GM19351 (cell line): ENCODE data around the gene XPNPEP2.

ENCODE experiments used
- ATAC-seq: cut with Tn5 transposase; IDR thresholded peaks from one replicate; pipeline ENCODE4 v1.9.1; 2021; ENCODE audit warnings: mild to moderate bottlenecking, moderate library complexity; ENCODE audit not compliant: unreplicated experiment

Gene XPNPEP2

DNA sequence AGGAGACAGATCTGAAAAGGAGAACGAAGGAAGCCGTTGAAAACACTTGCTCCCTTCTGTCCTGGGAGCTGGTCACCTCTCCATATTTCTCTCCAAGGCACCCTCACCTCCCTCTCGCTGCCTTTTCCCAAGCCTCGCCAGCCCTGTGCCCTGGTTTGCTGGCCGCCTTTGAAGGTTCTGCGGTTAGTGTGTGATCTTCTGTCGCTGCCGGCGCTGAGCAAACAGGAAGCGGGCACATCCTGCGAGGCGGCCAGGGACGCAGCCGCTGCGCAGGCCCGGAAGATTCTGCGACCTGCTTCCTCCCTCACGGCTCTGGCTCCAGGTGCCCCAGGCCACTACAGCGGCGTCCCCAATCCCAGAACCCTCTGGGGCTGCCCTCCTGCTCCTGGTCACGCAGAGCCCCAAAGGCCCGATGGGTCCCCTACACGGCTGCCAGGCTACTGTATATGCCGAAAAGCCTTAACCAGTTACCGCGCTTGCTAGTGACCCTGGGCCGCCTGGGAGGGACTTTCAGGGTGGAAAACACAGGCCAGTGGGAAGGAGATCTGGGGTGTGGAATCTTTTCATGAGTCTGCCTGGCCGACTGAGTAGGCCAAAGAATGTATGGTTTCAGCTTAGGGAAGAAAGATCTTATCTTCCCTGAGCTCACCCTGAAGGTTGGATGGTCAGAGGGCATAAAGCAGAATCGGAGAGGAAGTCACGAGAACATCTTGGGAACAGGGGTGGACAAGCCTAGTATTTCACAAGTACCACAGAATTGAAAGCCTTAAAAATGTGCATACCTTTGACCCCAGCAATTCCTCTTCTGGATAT is 38.6 kb downstream of the XPNPEP2 start:
- peak; percentile 15 for ATAC-seq

DNA sequence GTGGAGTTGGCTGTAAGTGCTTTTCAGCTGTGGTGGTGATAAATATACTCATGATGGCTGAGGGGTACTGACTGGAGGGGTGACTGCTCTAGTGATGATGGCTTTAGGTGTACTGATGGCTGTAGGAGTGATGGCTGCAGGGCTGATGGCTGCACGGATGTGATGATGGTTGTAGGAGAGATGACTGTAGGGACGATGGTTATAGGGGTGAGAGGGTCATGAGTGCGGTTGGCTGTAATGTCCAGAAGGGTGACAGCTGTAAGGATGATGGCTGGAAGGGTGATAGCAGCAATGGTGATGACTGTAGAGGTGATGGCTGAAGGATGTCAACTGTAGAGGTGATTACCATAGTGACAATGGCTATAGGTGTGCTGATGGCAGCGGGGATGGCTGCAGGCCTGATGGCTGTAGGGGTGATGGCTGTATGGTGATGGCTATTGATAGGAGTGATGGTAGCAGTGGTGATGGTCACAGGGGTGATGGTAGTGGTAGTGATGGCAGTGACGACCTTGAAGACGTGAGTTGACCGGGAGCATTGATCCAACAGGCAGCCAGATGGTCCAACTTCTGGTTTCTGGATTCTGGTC is 40.4 kb downstream of the XPNPEP2 start:
- no peak for ATAC-seq

DNA sequence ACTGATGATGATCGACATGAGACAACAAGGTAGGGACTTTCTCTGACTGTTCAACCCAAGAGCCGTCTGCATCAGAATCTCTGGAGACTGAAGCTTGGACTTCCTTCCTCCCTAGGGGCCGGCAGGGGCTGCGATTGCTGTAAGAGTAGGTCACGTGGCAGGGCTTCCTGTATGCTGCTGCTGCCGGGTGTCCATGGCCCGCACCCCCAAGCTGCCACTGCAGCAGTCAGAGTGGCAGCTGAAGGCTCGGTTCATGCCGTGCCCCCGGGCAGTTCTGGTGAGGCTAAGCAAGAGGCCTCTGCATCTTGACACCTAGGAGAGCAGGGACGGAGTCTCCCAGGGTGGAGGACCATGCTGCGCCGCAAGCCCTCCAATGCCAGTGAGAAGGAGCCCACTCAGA is 41.0 kb downstream of the XPNPEP2 start, which contains the start of gene SASH3:
Gene SASH3, plus strand, starts transcription at position 203 of the 400 bp plus-strand sequence. Its CDS starts 149 bp downstream, at position 352.
- ATAC-seq: peak; percentile 32

DNA sequence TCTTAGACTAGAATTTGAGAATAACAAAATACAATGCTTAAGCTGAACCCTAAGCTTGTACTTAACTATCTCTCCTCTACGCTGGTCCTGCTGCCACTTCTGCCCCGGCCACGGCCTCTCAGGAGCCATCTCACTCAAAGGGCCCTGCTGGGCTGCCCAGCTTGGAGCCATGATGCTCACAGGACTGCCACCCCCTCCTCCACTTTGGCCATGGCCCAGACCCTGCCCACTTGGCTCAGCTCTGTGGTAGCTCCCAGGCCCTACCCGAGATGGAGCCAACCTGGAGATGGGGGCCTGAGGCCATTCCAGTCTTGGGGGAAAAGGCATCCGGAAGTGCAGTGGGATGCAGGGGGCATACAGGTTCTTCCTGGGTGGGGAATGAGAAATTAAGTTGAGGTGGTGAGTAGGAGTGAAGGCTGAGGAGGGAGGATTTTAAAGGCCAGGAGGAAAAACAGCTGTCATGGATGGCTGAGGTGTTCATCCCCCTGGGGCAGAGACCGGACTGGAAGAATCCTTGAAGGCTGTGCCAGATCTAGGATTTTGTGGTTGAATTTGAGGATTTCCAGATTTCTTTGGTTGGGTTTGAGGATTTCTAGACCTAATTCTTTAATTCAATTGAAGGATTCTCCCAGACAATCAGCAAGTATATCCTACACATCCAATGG is 41.8 kb downstream of the XPNPEP2 start:
- ATAC-seq: no peak

DNA sequence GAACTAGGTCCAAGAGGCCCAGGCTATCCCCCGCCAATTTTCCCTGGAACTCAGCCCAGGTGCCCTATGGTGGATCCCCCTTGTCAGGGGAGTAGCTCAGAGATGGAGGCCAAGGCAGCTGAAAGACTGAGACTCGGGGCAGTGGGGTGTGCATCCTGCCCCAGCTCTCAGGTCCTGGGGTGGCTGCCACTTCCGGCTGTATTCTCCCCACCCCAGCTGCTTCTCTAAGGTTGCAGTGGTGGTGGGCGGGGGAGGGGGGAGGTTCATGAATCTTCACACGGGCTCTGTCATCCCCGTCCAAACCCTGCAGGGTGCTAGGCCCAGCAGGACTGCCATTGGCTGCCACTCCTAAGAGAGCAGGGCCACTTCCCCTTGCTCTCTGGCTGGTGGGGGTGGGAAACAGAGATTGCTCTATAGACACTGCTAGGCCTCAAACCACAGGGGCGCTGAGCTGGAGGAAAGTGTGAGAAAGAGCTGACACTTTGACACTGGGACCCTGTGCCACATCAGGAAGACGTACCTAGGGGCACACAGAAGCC is 42.4 kb downstream of the XPNPEP2 start:
- ATAC-seq: peak; percentile 61

GRCh38 chrX:129781680-129782495 is 43.1 kb downstream of the XPNPEP2 start:
- no peak for ATAC-seq

DNA sequence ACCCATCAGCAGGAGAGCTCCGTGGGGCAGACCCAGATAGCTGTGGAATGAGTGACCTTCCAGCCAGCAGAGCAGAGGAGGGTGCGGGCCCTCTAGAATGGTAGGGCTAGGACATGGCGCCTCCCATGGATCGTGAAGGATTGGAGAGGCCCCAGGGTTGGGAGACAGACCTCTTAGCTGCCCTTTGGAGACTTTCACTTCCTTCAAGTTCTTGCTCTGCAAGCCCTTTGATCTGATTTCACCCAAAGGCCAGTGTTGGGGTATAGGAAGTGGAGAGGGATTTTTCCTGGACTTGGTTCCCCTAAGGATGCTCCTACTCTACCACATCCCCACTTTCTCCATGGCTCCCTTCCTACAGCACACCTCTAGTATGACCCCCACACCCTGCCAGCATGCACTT is 43.9 kb downstream of the XPNPEP2 start:
- no peak for ATAC-seq

DNA sequence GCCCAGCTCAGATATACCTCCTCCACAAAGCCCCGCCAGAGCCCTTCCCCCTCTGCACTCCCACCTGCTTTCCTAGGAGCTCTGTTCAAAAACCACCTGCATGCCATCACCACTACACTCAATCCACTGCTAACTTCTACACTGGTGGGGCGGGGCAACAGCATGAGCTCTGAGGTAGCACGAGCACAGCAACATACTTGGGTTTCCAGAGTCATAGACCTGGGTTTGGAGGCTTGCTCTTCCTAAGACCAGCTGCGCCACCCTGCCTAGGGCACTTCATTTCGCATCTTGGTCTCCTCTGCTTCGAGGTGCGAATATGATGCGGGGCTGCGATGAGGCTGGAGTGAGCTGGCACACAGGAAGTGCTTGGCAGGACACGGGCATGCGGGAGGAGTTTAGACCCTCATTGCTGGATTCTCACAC is 44.5 kb downstream of the XPNPEP2 start:
- ATAC-seq: no peak

- ATAC-seq: no peak
Measured at GRCh38 chrX:129784371-129784770, 45.6 kb downstream of the XPNPEP2 start.

DNA sequence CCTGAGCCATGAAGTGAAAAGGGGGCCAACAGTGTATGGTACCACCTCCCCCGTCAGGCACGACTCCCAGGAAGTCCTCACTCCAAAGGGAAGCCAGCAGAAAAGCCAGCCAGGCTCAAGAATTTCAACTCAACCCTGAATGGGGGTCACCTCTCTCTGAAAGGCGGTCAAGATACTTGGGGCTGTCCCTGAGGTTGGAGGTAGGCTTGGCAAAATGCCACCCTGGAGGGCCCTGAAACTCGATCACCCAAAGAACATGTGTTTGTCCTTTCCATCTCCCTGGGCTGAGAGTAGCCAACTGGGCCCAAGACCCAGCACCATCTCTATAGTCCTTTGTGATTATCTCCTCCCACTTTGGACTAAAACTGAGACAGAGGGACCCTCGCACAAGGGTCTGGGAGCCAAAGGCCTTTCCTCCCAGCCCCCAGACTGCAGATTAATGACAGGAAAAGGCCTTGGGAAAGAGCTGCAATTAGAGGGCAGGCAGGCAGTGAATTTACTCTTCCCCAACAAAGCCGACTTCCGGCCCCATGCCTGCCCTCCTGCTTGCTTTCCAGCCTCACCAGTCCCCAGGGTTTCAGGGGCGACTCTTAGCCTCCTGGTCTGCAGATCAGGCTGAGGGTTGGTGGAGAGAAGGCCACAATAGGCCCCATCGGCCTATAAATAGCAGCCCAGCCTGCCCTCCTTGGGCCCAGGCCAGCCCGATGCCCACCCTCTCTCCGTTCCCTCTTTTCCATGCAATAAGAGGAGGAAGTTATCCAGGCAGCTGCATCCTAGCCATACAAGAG is 46.6 kb downstream of the XPNPEP2 start:
- no peak for ATAC-seq

GRCh38 chrX:129786210-129786651 is 47.5 kb downstream of the XPNPEP2 start:
- peak; percentile 84 for ATAC-seq

DNA sequence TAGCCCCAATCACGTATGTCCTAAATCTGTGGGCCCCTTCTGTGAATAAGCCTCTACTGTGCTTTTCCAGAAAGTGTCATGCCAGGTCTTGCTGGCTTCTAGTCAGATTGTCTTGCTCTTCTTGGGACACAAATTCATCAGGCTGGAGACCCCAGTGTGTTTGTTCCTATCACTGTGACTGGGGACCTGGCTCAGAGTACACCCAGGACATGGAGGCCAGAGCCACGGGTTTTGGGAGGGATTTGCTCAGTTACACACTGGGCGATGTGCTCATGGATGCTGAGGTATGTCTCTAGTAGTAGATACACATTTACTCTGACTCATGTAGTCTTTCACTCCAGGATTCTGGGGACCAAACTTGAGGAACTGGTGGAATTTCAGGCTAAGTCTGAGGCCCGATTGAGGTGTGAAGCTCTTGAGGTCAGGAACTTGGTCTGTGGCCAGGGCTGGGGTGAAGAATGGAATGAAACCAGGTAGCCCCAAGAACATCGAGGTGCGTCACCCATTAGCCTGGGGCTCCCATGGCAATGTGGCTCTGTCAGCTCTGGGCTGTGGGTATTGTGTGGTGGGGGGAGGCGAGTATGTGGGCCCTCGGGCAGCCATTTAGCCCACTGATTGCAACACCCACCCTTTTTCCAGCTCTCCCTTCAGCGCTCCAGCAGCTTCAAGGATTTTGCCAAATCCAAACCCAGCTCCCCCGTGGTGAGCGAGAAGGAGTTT is 48.7 kb downstream of the XPNPEP2 start:
- no peak for ATAC-seq

- ATAC-seq: no peak
Measured at GRCh38 chrX:129788527-129788926, 49.7 kb downstream of the XPNPEP2 start.

DNA sequence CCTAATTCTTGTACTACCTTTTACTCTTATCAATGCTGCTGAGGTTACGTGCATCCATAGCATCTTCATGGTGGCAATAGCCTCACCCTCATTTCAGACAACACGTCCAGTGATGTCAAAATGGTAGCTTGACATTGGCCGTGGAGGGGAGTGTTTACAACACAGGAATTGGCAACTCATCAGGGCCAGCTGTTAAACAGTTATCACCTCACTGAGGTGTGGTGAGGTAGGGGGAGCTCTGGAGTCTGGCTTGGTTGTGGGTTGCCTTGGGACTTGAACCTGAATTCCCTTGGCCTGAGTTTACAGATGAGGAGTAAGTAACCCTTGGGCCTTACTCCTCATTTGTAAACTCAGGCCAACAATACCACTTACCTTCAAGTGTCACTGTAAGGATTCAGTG is 51.4 kb downstream of the XPNPEP2 start:
- ATAC-seq: no peak

DNA sequence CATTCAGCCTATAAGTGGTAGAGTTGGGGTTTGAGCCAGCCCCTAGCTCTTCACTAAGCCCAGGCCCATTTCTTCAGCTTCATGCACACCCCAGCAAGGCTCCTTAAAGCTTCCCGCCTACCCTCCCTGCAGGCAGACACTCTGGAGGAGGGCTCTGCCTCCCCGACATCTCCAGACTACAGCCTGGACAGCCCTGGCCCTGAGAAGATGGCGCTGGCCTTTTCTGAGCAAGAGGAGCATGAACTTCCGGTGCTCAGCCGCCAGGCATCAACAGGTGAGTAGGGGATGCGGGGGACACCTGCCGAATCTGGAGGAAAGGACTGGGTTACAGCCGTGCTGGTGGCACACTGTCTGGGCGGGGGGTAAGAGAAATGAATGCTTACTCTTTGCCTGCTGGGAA is 52.0 kb downstream of the XPNPEP2 start:
- no peak for ATAC-seq

GRCh38 chrX:129791336-129791735 is 52.6 kb downstream of the XPNPEP2 start:
- no peak for ATAC-seq

DNA sequence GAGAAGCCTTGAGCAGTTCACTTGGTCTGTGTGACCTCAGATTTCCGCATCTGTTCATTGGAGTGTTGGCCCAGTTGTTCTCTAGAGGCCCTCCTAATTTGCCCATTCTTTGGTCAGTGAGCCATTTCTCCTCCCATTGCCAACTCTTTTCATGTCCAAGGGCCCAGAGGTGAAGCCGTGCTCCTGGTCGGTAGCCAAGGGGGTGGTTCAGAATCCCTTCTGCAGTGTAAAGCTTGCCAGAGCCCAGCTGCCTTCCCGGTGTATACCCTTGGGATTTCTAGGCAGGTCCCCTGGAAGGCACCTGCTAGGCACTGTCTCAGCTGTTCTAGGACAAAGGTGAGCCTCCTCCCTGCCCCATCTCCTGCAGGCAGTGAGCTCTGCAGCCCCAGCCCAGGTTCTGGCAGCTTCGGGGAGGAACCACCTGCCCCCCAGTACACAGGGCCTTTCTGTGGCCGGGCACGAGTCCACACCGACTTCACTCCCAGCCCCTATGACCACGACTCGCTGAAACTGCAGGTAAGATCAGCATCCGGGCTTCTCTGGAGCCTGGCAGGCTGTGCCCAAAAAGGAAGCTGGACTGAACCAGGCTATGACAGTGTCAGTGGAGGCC is 53.3 kb downstream of the XPNPEP2 start:
- no peak for ATAC-seq

- ATAC-seq: no peak
Measured at GRCh38 chrX:129792586-129793291, 54.0 kb downstream of the XPNPEP2 start.
